A549 (cell line): ENCODE measurements around the gene TMA7B.

ENCODE experiments used
- ESRRA ChIP-seq: fragments of 150-350 bp; IDR thresholded peaks from 2 replicates; pipeline ENCODE4 v1.6.1; 2014; ENCODE audit warnings: mild to moderate bottlenecking, low read length, borderline replicate concordance
- HEYL ChIP-seq: fragments of 250-450 bp; sonication (Bioruptor Pico); IDR thresholded peaks from 2 replicates; pipeline ENCODE4 v1.8.0; 2021; ENCODE audit warnings: mild to moderate bottlenecking, moderate library complexity
- JUNB ChIP-seq: fragments of >200 bp; sonication (Bioruptor Twin); formaldehyde crosslinking; IDR thresholded peaks from 2 replicates; pipeline ENCODE4 v1.6.1; 2016
- KDM1A ChIP-seq: fragments of 200-600 bp; sonication (generic); IDR thresholded peaks from 2 replicates; pipeline ENCODE4 v1.6.1; 2016; ENCODE audit warnings: low read depth, mild to moderate bottlenecking
- TF ChIP-seq, protein P1 (sequence below): fragments of >200 bp; sonication (Bioruptor Twin); formaldehyde crosslinking; IDR thresholded peaks from 3 replicates; pipeline ENCODE4 v1.5.1; 2016

DNA sequence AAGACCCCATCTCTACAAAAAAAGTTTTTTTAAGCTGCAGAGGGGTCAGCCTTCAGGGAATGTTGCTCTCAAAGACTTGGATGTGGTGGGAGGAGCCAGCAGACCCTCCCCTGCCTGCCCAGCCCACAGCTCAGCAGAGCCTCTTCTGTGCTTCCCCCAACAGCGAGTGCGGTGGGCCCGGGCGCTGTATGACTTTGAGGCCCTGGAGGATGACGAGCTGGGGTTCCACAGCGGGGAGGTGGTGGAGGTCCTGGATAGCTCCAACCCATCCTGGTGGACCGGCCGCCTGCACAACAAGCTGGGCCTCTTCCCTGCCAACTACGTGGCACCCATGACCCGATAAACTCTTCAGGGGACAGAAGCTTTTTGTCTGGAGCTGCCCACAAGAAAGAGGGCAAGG, 10.5 kb downstream of the TMA7B start:
- no peak for TF ChIP-seq JUNB
- TF ChIP-seq, protein P1, sequence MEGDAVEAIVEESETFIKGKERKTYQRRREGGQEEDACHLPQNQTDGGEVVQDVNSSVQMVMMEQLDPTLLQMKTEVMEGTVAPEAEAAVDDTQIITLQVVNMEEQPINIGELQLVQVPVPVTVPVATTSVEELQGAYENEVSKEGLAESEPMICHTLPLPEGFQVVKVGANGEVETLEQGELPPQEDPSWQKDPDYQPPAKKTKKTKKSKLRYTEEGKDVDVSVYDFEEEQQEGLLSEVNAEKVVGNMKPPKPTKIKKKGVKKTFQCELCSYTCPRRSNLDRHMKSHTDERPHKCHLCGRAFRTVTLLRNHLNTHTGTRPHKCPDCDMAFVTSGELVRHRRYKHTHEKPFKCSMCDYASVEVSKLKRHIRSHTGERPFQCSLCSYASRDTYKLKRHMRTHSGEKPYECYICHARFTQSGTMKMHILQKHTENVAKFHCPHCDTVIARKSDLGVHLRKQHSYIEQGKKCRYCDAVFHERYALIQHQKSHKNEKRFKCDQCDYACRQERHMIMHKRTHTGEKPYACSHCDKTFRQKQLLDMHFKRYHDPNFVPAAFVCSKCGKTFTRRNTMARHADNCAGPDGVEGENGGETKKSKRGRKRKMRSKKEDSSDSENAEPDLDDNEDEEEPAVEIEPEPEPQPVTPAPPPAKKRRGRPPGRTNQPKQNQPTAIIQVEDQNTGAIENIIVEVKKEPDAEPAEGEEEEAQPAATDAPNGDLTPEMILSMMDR = no peak
- TF ChIP-seq HEYL (CRISPR knock-in tag) = no peak
- no peak for TF ChIP-seq ESRRA
- TF ChIP-seq KDM1A = no peak
